ENCODE measurements around the gene FGGY. TPM values are rescaled to one million over a fixed set of nuclear protein-coding genes. Genes with fewer than 3 reads are reported as not detected.

Gene FGGY
- total and polyA plus RNA-seq, 4 donors, result 16.0 to 67.0 (median 43.4) TPM

DNA sequence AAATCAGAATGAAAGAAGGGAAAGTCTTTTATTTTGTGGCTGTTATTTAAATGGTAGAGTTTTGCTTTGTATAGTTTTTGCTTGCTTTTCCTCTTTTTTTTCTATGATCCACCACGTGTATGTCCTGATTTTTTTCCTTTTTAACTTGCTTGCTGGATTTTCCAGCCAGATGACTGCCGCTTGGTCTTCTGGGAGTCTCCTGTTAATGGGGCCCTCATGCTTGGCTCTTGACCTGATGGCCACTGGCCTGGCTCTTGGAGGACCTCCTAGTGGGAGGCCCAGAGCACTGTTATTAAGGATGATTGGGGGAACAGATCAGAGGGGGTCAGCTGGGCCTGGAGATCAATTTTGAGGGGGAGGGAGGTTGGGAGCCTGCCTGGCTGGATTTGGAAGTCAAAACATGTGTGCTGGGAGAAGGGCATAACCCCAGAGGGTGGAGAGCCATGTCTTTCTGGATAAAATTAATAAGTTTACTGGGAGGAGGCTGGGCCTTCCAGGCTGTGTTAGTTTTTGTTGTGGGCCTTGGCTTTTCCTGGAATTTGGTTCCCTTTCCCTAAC, 1.2 kb downstream of the FGGY start:
- Histone ChIP-seq H3K4me3 (ENCODE audit: low read depth in 1 of 3, low read length in 3 of 3) (peak overlapping the region in 1 of 3 donors; percentile 21), H3K9ac (ENCODE audit: low read depth in 1 of 2, low read length in 2 of 2) (peak overlapping the region in 1 of 2 donors; percentile 66), H3K27ac (ENCODE audit: low read depth in 1 of 2, low read length in 2 of 2) (peak overlapping the region; percentile 92 to 96), H3K9me3 (ENCODE audit: control insufficient read depth in 4 of 4, low read length in 3 of 4) (no peaks in the 10 kb centered on the region), H3K4me1 (ENCODE audit: control insufficient read depth in 4 of 4, insufficient read depth in 4 of 4, low read length in 3 of 4) (peaks cover 0 to 29% (median 14%) of the 10 kb centered on the region in 4 donors), H3K36me3 (ENCODE audit: control insufficient read depth in 4 of 4, insufficient read depth in 3 of 4, low read depth in 1 of 4, low read length in 3 of 4) (no peaks in the 10 kb centered on the region), H3K27me3 (ENCODE audit: control insufficient read depth in 4 of 4, insufficient read depth in 4 of 4, low read length in 3 of 4) (no peaks in the 10 kb centered on the region)
- WGBS, result 31% methylated on average over 2 of the region's 2 CpGs
- TF ChIP-seq HNF4G (IDR thresholded peaks at IDR 0.05) (peak; percentile 10), FOXA1 (IDR thresholded peaks at IDR 0.05) (no peak), RXRA (IDR thresholded peaks at IDR 0.05) (peak; percentile 93 to 95), GABPA (IDR thresholded peaks at IDR 0.05 in 1 of 2, conservative IDR thresholded peaks at IDR 0.05 in 1 of 2) (no peak), YY1 (IDR thresholded peaks at IDR 0.05) (peak; percentile 70), SP1 (IDR thresholded peaks at IDR 0.05) (peak; percentile 79), RAD21 (IDR thresholded peaks at IDR 0.05) (peak; percentile 57 to 68), FOXA2 (IDR thresholded peaks at IDR 0.05) (no peak), JUND (IDR thresholded peaks at IDR 0.05) (peak; percentile 36 to 45), HNF4A (conservative IDR thresholded peaks at IDR 0.05) (peak; percentile 58), EGR1 (IDR thresholded peaks at IDR 0.05; ENCODE audit: low read depth in 2 of 2) (peak in 1 of 2 donors; percentile 20), TAF1 (conservative IDR thresholded peaks at IDR 0.05) (peak; percentile 54), NR2F2 (IDR thresholded peaks at IDR 0.05) (peak; percentile 95)
- TF ChIP-seq, protein P1, sequence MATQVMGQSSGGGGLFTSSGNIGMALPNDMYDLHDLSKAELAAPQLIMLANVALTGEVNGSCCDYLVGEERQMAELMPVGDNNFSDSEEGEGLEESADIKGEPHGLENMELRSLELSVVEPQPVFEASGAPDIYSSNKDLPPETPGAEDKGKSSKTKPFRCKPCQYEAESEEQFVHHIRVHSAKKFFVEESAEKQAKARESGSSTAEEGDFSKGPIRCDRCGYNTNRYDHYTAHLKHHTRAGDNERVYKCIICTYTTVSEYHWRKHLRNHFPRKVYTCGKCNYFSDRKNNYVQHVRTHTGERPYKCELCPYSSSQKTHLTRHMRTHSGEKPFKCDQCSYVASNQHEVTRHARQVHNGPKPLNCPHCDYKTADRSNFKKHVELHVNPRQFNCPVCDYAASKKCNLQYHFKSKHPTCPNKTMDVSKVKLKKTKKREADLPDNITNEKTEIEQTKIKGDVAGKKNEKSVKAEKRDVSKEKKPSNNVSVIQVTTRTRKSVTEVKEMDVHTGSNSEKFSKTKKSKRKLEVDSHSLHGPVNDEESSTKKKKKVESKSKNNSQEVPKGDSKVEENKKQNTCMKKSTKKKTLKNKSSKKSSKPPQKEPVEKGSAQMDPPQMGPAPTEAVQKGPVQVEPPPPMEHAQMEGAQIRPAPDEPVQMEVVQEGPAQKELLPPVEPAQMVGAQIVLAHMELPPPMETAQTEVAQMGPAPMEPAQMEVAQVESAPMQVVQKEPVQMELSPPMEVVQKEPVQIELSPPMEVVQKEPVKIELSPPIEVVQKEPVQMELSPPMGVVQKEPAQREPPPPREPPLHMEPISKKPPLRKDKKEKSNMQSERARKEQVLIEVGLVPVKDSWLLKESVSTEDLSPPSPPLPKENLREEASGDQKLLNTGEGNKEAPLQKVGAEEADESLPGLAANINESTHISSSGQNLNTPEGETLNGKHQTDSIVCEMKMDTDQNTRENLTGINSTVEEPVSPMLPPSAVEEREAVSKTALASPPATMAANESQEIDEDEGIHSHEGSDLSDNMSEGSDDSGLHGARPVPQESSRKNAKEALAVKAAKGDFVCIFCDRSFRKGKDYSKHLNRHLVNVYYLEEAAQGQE (IDR thresholded peaks at IDR 0.05), result peak; percentile 71
- TF ChIP-seq, protein P2, sequence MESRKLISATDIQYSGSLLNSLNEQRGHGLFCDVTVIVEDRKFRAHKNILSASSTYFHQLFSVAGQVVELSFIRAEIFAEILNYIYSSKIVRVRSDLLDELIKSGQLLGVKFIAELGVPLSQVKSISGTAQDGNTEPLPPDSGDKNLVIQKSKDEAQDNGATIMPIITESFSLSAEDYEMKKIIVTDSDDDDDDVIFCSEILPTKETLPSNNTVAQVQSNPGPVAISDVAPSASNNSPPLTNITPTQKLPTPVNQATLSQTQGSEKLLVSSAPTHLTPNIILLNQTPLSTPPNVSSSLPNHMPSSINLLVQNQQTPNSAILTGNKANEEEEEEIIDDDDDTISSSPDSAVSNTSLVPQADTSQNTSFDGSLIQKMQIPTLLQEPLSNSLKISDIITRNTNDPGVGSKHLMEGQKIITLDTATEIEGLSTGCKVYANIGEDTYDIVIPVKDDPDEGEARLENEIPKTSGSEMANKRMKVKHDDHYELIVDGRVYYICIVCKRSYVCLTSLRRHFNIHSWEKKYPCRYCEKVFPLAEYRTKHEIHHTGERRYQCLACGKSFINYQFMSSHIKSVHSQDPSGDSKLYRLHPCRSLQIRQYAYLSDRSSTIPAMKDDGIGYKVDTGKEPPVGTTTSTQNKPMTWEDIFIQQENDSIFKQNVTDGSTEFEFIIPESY (IDR thresholded peaks at IDR 0.05), result peak; percentile 47
- TF ChIP-seq, protein P3, sequence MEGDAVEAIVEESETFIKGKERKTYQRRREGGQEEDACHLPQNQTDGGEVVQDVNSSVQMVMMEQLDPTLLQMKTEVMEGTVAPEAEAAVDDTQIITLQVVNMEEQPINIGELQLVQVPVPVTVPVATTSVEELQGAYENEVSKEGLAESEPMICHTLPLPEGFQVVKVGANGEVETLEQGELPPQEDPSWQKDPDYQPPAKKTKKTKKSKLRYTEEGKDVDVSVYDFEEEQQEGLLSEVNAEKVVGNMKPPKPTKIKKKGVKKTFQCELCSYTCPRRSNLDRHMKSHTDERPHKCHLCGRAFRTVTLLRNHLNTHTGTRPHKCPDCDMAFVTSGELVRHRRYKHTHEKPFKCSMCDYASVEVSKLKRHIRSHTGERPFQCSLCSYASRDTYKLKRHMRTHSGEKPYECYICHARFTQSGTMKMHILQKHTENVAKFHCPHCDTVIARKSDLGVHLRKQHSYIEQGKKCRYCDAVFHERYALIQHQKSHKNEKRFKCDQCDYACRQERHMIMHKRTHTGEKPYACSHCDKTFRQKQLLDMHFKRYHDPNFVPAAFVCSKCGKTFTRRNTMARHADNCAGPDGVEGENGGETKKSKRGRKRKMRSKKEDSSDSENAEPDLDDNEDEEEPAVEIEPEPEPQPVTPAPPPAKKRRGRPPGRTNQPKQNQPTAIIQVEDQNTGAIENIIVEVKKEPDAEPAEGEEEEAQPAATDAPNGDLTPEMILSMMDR (IDR thresholded peaks at IDR 0.05; ENCODE audit: low read depth, low read length, missing input control), result no peak
- TF ChIP-seq, protein P4, sequence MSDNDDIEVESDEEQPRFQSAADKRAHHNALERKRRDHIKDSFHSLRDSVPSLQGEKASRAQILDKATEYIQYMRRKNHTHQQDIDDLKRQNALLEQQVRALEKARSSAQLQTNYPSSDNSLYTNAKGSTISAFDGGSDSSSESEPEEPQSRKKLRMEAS (IDR thresholded peaks at IDR 0.05), result peak; percentile 89
- TF ChIP-seq, protein P5, sequence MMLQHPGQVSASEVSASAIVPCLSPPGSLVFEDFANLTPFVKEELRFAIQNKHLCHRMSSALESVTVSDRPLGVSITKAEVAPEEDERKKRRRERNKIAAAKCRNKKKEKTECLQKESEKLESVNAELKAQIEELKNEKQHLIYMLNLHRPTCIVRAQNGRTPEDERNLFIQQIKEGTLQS (IDR thresholded peaks at IDR 0.05), result no peak
- DNase-seq (ENCODE audit: low spot score), result no peak

Data from liver (tissue), 9 donors.